OCI-LY7 (cell line): ENCODE results near the gene BOK. TPM values are rescaled to one million over a fixed set of nuclear protein-coding genes. Genes with fewer than 3 reads are reported as not detected.

Experiments
- BruUV-seq: library from RNA; stranded (reverse); fragments of 400-500 nt; replicated peaks from 2 replicates; lab custom pipeline; 2021; lab: Mats Ljungman, UMichigan
- CTCF ChIA-PET: fragments of 300-600 bp; sonication (Branson Sonifier 250); formaldehyde crosslinking; loops from one replicate; lab custom pipeline; 2022; ENCODE audit warnings: antibody characterized with exemption; ENCODE audit not compliant: unreplicated experiment; lab: Charles Lee
- POLR2A ChIA-PET: fragments of 300-600 bp; sonication (Branson Sonifier 250); formaldehyde crosslinking; loops from one replicate; lab custom pipeline; 2022; ENCODE audit warnings: antibody characterized with exemption; lab: Charles Lee
- DNase-seq: peaks from one replicate; pipeline ENCODE4 v3.0.0-alpha.2; 2015; ENCODE audit warnings: low spot score
- H2AFZ ChIP-seq: fragments of 200-600 bp; sonication (generic), shearing (Covaris generic); 2 replicates; pipeline ENCODE4 v1.6.1; 2014; ENCODE audit warnings: mild to moderate bottlenecking, antibody characterized with exemption, low read length, moderate library complexity
- H3K27ac ChIP-seq: fragments of 200-600 bp; sonication (generic); 2 replicates; pipeline ENCODE4 v1.5.1; 2014; ENCODE audit warnings: mixed run types, low read depth, mild to moderate bottlenecking, moderate library complexity, low read length, inconsistent platforms; ENCODE audit not compliant: poor library complexity, severe bottlenecking
- H3K36me3 ChIP-seq: fragments of 200-600 bp; sonication (generic); 2 replicates; pipeline ENCODE4 v1.6.1; 2014; ENCODE audit warnings: mild to moderate bottlenecking, antibody characterized with exemption, low read length, moderate library complexity, mixed read lengths; ENCODE audit not compliant: insufficient read depth
- H3K4me1 ChIP-seq: fragments of 200-600 bp; sonication (generic); 2 replicates; pipeline ENCODE4 v1.5.1; 2014; ENCODE audit warnings: mild to moderate bottlenecking, low read length; ENCODE audit not compliant: insufficient read depth, poor library complexity, severe bottlenecking
- H3K4me2 ChIP-seq: fragments of 200-600 bp; sonication (generic); 2 replicates; pipeline ENCODE4 v1.6.1; 2014; ENCODE audit warnings: mild to moderate bottlenecking, low read length
- H3K4me3 ChIP-seq: fragments of 200-600 bp; sonication (generic); 2 replicates; pipeline ENCODE4 v1.5.1; 2014; ENCODE audit warnings: mild to moderate bottlenecking, low read depth, low read length; ENCODE audit not compliant: poor library complexity, severe bottlenecking
- H3K79me2 ChIP-seq: fragments of 200-600 bp; sonication (generic); 2 replicates; pipeline ENCODE4 v1.6.1; 2016; ENCODE audit warnings: low read depth, mild to moderate bottlenecking, low read length, moderate library complexity, mixed read lengths; ENCODE audit not compliant: insufficient read depth
- H3K9me2 ChIP-seq: fragments of 200-600 bp; sonication (generic); 2 replicates; pipeline ENCODE4 v1.6.1; 2016; ENCODE audit warnings: mild to moderate bottlenecking, low read length, mixed read lengths; ENCODE audit not compliant: insufficient read depth
- H3K9me3 ChIP-seq: fragments of 200-600 bp; sonication (generic); 2 replicates; pipeline ENCODE4 v1.6.1; 2014; ENCODE audit warnings: mild to moderate bottlenecking, mixed run types, low read length, mixed read lengths
- H4K20me1 ChIP-seq: fragments of 200-600 bp; sonication (generic); 2 replicates; pipeline ENCODE4 v1.6.1; 2014; ENCODE audit warnings: mild to moderate bottlenecking, antibody characterized with exemption, low read length, moderate library complexity, mixed read lengths; ENCODE audit not compliant: insufficient read depth
- CTCF ChIP-seq: fragments of 200-600 bp; sonication (generic); conservative IDR thresholded peaks from 2 replicates; pipeline ENCODE4 v1.5.1; 2014; ENCODE audit warnings: mild to moderate bottlenecking, antibody characterized with exemption, low read length, moderate library complexity, mixed read lengths
- EZH2phosphoT487 ChIP-seq: fragments of 200-600 bp; sonication (generic); IDR thresholded peaks from 2 replicates; pipeline ENCODE4 v1.6.1; 2018; ENCODE audit warnings: low read depth, borderline replicate concordance, mild to moderate bottlenecking, mixed run types, antibody characterized with exemption, low read length, moderate library complexity, mixed read lengths
- intact Hi-C: fragments of 100-400 bp; cut with micrococcal nuclease; formaldehyde crosslinking; loops from one replicate; pipeline ENCODE4 v1.10.0; 2022; ENCODE audit not compliant: unreplicated experiment
- total RNA-seq, 2 experiments: library from RNA; depleted of rRNA in 1 of 2; stranded (reverse); fragments of >200 nt in 1 of 2; shearing (Covaris generic) in 1 of 2; gene quantifications; 2 replicates each; pipeline ENCODE4 v1.2.3, GENCODE V29; 2014 to 2022

BOK gene
- total RNA-seq, 2 experiments from 2014 or later: not detected

- no peak overlapping the region for H3K27ac ChIP-seq
- H3K4me2 ChIP-seq: no peak overlapping the region
- peaks cover 24% of the 10 kb centered on the region for H3K79me2 ChIP-seq
- CTCF ChIA-PET: no interaction called here
- no peaks in the 10 kb centered on the region for H3K9me3 ChIP-seq
- H3K36me3 ChIP-seq: peaks cover 34% of the 10 kb centered on the region; the same call in 1 of the 2 replicates
- DNase-seq: no peak
- no peak overlapping the region for H3K4me3 ChIP-seq
- TF ChIP-seq EZH2phosphoT487 (no peak), CTCF (no peak)
- no TSS peak for BruUV-seq
- POLR2A ChIA-PET: no interaction called here
- H3K4me1 ChIP-seq: peaks cover 29% of the 10 kb centered on the region
- intact Hi-C loops: no loop called here
- no peak overlapping the region for H2AFZ ChIP-seq
- H4K20me1 ChIP-seq: 0 out of 2 replicates have a peak, but pooled peaks cover 3% of the 10 kb centered on the region
- no peaks in the 10 kb centered on the region for H3K9me2 ChIP-seq
These were observed 56.5 kb downstream of the BOK start for GRCh38 chr2:241615041-241615440.

- H3K4me3 ChIP-seq: no peak overlapping the region
- no peak overlapping the region for H3K4me2 ChIP-seq
- intact Hi-C loops: no loop called here
- 0 out of 2 replicates have a peak, but pooled peaks cover 3% of the 10 kb centered on the region for H4K20me1 ChIP-seq
- no peaks in the 10 kb centered on the region for H3K9me2 ChIP-seq
- H3K36me3 ChIP-seq: peaks cover 38% of the 10 kb centered on the region; the same call in 1 of the 2 replicates
- peaks cover 24% of the 10 kb centered on the region for H3K79me2 ChIP-seq
- CTCF ChIA-PET: no interaction called here
- BruUV-seq: no TSS peak
- POLR2A ChIA-PET: interaction anchor here (0.6 kb wide), 1 partner anchor 573 kb away, joined by 6 read pairs; no protein-coding TSS in a partner anchor
- peaks cover 25% of the 10 kb centered on the region for H3K4me1 ChIP-seq
- no peak for DNase-seq
- H2AFZ ChIP-seq: no peak overlapping the region
- no peaks in the 10 kb centered on the region for H3K9me3 ChIP-seq
- H3K27ac ChIP-seq: no peak overlapping the region
- TF ChIP-seq CTCF (no peak), EZH2phosphoT487 (no peak)
These were observed 57.0 kb downstream of the BOK start for GRCh38 chr2:241615522-241616052.
